ENCODE data around the gene SLC25A39. TPM values are rescaled to one million over a fixed set of nuclear protein-coding genes. Genes with fewer than 3 reads are reported as not detected.

The SLC25A39 gene
- polyA plus RNA-seq, 1 of the 3 experiments (the other 2 are of a cell fraction) = 131 TPM

DNA sequence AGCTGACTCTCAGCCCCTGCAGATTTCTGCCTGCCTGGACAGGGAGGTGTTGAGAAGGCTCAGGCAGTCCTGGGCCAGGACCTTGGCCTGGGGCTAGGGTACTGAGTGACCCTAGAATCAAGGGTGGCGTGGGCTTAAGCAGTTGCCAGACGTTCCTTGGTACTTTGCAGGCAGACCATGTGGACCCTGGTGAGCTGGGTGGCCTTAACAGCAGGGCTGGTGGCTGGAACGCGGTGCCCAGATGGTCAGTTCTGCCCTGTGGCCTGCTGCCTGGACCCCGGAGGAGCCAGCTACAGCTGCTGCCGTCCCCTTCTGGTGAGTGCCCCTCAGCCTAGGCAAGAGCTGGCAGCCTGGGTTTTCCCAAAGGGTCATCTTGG, 24.4 kb upstream of the SLC25A39 start:
- peaks cover 0 to 13% of the 10 kb centered on the region in 2 experiments; a peak in 1 of 4 replicates for H3K4me1 ChIP-seq (ENCODE audit: control insufficient read depth in 1 of 2, insufficient read depth in 2 of 2, low read depth in 1 of 2, low read length in 1 of 2)
- 80% methylated on average over 1 of the region's 6 CpGs for WGBS (ENCODE audit: low lambda C conversion rate)
- TF ChIP-seq, protein P1, sequence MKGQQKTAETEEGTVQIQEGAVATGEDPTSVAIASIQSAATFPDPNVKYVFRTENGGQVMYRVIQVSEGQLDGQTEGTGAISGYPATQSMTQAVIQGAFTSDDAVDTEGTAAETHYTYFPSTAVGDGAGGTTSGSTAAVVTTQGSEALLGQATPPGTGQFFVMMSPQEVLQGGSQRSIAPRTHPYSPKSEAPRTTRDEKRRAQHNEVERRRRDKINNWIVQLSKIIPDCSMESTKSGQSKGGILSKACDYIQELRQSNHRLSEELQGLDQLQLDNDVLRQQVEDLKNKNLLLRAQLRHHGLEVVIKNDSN (IDR thresholded peaks at IDR 0.05; ENCODE audit: borderline replicate concordance, low read depth) = no peak
- TF ChIP-seq, protein P2, sequence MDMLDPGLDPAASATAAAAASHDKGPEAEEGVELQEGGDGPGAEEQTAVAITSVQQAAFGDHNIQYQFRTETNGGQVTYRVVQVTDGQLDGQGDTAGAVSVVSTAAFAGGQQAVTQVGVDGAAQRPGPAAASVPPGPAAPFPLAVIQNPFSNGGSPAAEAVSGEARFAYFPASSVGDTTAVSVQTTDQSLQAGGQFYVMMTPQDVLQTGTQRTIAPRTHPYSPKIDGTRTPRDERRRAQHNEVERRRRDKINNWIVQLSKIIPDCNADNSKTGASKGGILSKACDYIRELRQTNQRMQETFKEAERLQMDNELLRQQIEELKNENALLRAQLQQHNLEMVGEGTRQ (IDR thresholded peaks at IDR 0.05; ENCODE audit: borderline replicate concordance, low read depth, low read length) = no peak
- TF ChIP-seq, protein P3, sequence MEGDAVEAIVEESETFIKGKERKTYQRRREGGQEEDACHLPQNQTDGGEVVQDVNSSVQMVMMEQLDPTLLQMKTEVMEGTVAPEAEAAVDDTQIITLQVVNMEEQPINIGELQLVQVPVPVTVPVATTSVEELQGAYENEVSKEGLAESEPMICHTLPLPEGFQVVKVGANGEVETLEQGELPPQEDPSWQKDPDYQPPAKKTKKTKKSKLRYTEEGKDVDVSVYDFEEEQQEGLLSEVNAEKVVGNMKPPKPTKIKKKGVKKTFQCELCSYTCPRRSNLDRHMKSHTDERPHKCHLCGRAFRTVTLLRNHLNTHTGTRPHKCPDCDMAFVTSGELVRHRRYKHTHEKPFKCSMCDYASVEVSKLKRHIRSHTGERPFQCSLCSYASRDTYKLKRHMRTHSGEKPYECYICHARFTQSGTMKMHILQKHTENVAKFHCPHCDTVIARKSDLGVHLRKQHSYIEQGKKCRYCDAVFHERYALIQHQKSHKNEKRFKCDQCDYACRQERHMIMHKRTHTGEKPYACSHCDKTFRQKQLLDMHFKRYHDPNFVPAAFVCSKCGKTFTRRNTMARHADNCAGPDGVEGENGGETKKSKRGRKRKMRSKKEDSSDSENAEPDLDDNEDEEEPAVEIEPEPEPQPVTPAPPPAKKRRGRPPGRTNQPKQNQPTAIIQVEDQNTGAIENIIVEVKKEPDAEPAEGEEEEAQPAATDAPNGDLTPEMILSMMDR (IDR thresholded peaks at IDR 0.05) = no peak
- TF ChIP-seq FOSL2 (IDR thresholded peaks at IDR 0.05; ENCODE audit: borderline replicate concordance, low read depth) (no peak), RAD21 (IDR thresholded peaks at IDR 0.05; ENCODE audit: low read length) (no peak), GATA2 (CRISPR knock-in tag; IDR thresholded peaks at IDR 0.05) (no peak), GABPA (IDR thresholded peaks at IDR 0.05; ENCODE audit: low read depth) (no peak), YY1 (IDR thresholded peaks at IDR 0.05; ENCODE audit: low read depth) (no peak), FOXJ3 (CRISPR knock-in tag; IDR thresholded peaks at IDR 0.05) (no peak), NFIC (IDR thresholded peaks at IDR 0.05; ENCODE audit: borderline replicate concordance) (no peak), EP300 (IDR thresholded peaks at IDR 0.05; ENCODE audit: borderline replicate concordance in 1 of 2, low read depth in 1 of 2, low read length in 1 of 2) (no peak), TAF1 (IDR thresholded peaks at IDR 0.05; ENCODE audit: borderline replicate concordance, low read depth, low read length) (no peak)
- TF ChIP-seq, protein P4, sequence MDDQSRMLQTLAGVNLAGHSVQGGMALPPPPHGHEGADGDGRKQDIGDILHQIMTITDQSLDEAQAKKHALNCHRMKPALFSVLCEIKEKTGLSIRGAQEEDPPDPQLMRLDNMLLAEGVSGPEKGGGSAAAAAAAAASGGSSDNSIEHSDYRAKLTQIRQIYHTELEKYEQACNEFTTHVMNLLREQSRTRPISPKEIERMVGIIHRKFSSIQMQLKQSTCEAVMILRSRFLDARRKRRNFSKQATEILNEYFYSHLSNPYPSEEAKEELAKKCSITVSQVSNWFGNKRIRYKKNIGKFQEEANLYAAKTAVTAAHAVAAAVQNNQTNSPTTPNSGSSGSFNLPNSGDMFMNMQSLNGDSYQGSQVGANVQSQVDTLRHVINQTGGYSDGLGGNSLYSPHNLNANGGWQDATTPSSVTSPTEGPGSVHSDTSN (IDR thresholded peaks at IDR 0.05) = no peak
- ChIA-PET POLR2A (no interaction called here), CTCF (interaction anchor here (2.8 to 5.4 kb wide), 4 partner anchors 12 to 145 kb away, joined by 15 to 85 read pairs (median 22); partner anchors contain the start of gene FAM171A2)
- no peak for DNase-seq
- H3K27ac ChIP-seq (ENCODE audit: low read depth in 2 of 2, low read length in 1 of 2) = no peak overlapping the region
- H3K4me3 ChIP-seq (ENCODE audit: low read depth in 2 of 2, low read length in 1 of 2) = no peak overlapping the region
- peaks cover 7% of the 10 kb centered on the region; the same call in 1 of the 2 replicates for H4K20me1 ChIP-seq (ENCODE audit: insufficient read depth)
- no peaks in the 10 kb centered on the region for H3K9me2 ChIP-seq
- peaks cover 0 to 35% of the 10 kb centered on the region in 2 experiments for H3K36me3 ChIP-seq (replicated peaks in 1 of 2; ENCODE audit: control insufficient read depth in 1 of 2, insufficient read depth in 2 of 2, low read length in 1 of 2)
- peaks cover 21% of the 10 kb centered on the region for H3K79me2 ChIP-seq (ENCODE audit: insufficient read depth)
- no peaks in the 10 kb centered on the region for H3K27me3 ChIP-seq (ENCODE audit: insufficient read depth)
- H3K4me2 ChIP-seq = no peak overlapping the region
- H2AFZ ChIP-seq (ENCODE audit: low read depth) = no peak overlapping the region
- H3F3A ChIP-seq (replicated peaks; ENCODE audit: insufficient read depth) = no peaks in the 10 kb centered on the region
- no peaks in the 10 kb centered on the region for H3K9me3 ChIP-seq
- no peak overlapping the region for H3K9ac ChIP-seq

Measured in SK-N-SH (cell line).